ENCODE results near the gene PCIF1. TPM values are rescaled to one million over a fixed set of nuclear protein-coding genes. Genes with fewer than 3 reads are reported as not detected.
A peak's percentile ranks its signal among the peaks of the same experiment; 100 is the strongest.

PCIF1 gene
- total and polyA plus RNA-seq, 2 donors (not counting 3 experiments of a cell fraction or from before 2014, with no cell fraction given), result 26.4 to 27.2 TPM

- H3K27me3 ChIP-seq (ENCODE audit: control insufficient read depth in 2 of 2, insufficient read depth in 2 of 2, low read length in 2 of 2), result no peaks in the 10 kb centered on the region
- FAIRE-seq, result peak; percentile 92
- TF ChIP-seq CTCF (IDR thresholded peaks at IDR 0.05; ENCODE audit: extremely low read depth in 1 of 2, insufficient read depth in 1 of 2, low read depth in 1 of 2, low read length in 2 of 2) (peak in 1 of 2 donors; percentile 35), MAX (IDR thresholded peaks at IDR 0.05; ENCODE audit: insufficient read depth, insufficient read length) (no peak)
- H2AFZ ChIP-seq (ENCODE audit: low read depth, low read length), result no peak overlapping the region
- no peaks in the 10 kb centered on the region for H3K9me1 ChIP-seq (replicated peaks; ENCODE audit: control insufficient read depth, extremely low read depth, insufficient read depth, low read length)
- dilution Hi-C loops (cut with MboI; ENCODE audit: extremely low pct_ligation_motif_present, low sequenced_read_pairs), result no loop called here
- H3K36me3 ChIP-seq (ENCODE audit: control insufficient read depth in 2 of 2, extremely low read depth in 1 of 2, insufficient read depth in 2 of 2, low read length in 2 of 2), result peaks cover 3 to 7% of the 10 kb centered on the region in 2 experiments
- peaks cover 20% of the 10 kb centered on the region for H3K79me2 ChIP-seq (ENCODE audit: control insufficient read depth, insufficient read depth, low read length)
- peaks cover 14% of the 10 kb centered on the region for H3K4me1 ChIP-seq (ENCODE audit: control insufficient read depth, extremely low read depth, insufficient read depth, low read length)
- intact Hi-C loops (cut with micrococcal nuclease), result loop anchor here (1.0 to 2.0 kb wide), 5 partner anchors 39 to 111 kb away; partner anchors contain the start of genes ACOT8, ZNF335, ZSWIM1 and ZSWIM3
- peak overlapping the region; percentile 82 for H3K4me2 ChIP-seq (ENCODE audit: insufficient read depth, low read length)
- BruUV-seq (replicated peaks), result TSS peak; percentile 50
- H3K9me3 ChIP-seq (replicated peaks; ENCODE audit: control insufficient read depth, insufficient read depth, low read length), result no peaks in the 10 kb centered on the region
- no peaks in the 10 kb centered on the region for H4K20me1 ChIP-seq (replicated peaks; ENCODE audit: control insufficient read depth, extremely low read depth, insufficient read depth, low read length)
- H3K9ac ChIP-seq (replicated peaks; ENCODE audit: extremely low read depth, insufficient read depth, low read length), result peak overlapping the region; percentile 98
- ChIA-PET POLR2A (interaction anchor here (0.6 to 2.9 kb wide), 8 partner anchors 9 to 74 kb away, joined by 3 to 26 read pairs (median 10); partner anchors contain the start of genes CTSA, NEURL2, PLTP and ZSWIM1), CTCF (interaction anchor here (0.8 to 4.9 kb wide), 10 partner anchors 9 to 110 kb away, joined by 3 to 50 read pairs (median 6); partner anchors contain the start of genes CTSA, NEURL2, PLTP and ZSWIM1)
- H3K4me3 ChIP-seq (replicated peaks in 1 of 3; ENCODE audit: insufficient read depth in 1 of 3, low read depth in 1 of 3, low read length in 3 of 3), result peak overlapping the region; percentile 26 to 97 (median 84)
- peak overlapping the region; percentile 89 for H3K27ac ChIP-seq (ENCODE audit: insufficient read depth, low read depth, low read length)
- peak; percentile 67 for DNase-seq (ENCODE audit: low read depth, low spot score)
Observed at GRCh38 chr20:45933266-45934045, 1.0 kb upstream of the PCIF1 start.
